OCI-LY1 (cell line): ENCODE measurements around the gene NSG1.

ENCODE experiments used
- H2AFZ ChIP-seq: fragments of 200-600 bp; sonication (generic), shearing (Covaris generic); 2 replicates; pipeline ENCODE4 v1.6.0; 2014; ENCODE audit warnings: antibody characterized with exemption, mild to moderate bottlenecking, low read length
- H3F3A ChIP-seq: fragments of 200-600 bp; sonication (generic), shearing (Covaris generic); 2 replicates; pipeline ENCODE4 v1.6.0; 2014; ENCODE audit warnings: mild to moderate bottlenecking, antibody characterized with exemption, low read length, moderate library complexity; ENCODE audit not compliant: insufficient read depth
- H3K27ac ChIP-seq: fragments of 200-600 bp; sonication (generic); 2 replicates; pipeline ENCODE4 v1.5.1; 2014; ENCODE audit warnings: low read length, mixed run types, mild to moderate bottlenecking, low read depth; ENCODE audit not compliant: poor library complexity, severe bottlenecking
- H3K27me3 ChIP-seq: fragments of 200-600 bp; sonication (generic); 2 replicates; pipeline ENCODE4 v1.6.0; 2014; ENCODE audit warnings: antibody characterized with exemption, mild to moderate bottlenecking, low read length, moderate library complexity; ENCODE audit not compliant: insufficient read depth
- H3K36me3 ChIP-seq: fragments of 200-600 bp; sonication (generic); 2 replicates; pipeline ENCODE4 v1.6.1; 2014; ENCODE audit warnings: mild to moderate bottlenecking, antibody characterized with exemption, low read length, moderate library complexity, mixed read lengths; ENCODE audit not compliant: insufficient read depth
- H3K4me1 ChIP-seq: fragments of 200-600 bp; sonication (generic); 2 replicates; pipeline ENCODE4 v1.5.1; 2014; ENCODE audit warnings: mild to moderate bottlenecking, low read length, moderate library complexity; ENCODE audit not compliant: insufficient read depth, severe bottlenecking
- H3K4me2 ChIP-seq: fragments of 200-600 bp; sonication (generic), shearing (Covaris generic); 2 replicates; pipeline ENCODE4 v1.6.1; 2014; ENCODE audit warnings: low read length
- H3K4me3 ChIP-seq: fragments of 200-600 bp; sonication (generic); 2 replicates; pipeline ENCODE4 v1.5.1; 2014; ENCODE audit warnings: low read length, low read depth, mild to moderate bottlenecking, mixed read lengths; ENCODE audit not compliant: poor library complexity, severe bottlenecking
- H3K79me2 ChIP-seq: fragments of 200-600 bp; shearing (Covaris generic); 2 replicates; pipeline ENCODE4 v1.6.1; 2016; ENCODE audit warnings: mixed run types, low read length, mixed read lengths; ENCODE audit not compliant: insufficient read depth
- H3K9ac ChIP-seq: fragments of 200-600 bp; sonication (generic), shearing (Covaris generic); 2 replicates; pipeline ENCODE4 v1.6.1; 2014; ENCODE audit warnings: mild to moderate bottlenecking, low read length, mixed read lengths
- H3K9me2 ChIP-seq: fragments of 200-600 bp; sonication (generic), shearing (Covaris generic); 2 replicates; pipeline ENCODE4 v1.6.1; 2014; ENCODE audit warnings: low read depth, mild to moderate bottlenecking, low read length, mixed read lengths
- H3K9me3 ChIP-seq: fragments of 200-600 bp; shearing (Covaris generic); 2 replicates; pipeline ENCODE4 v1.6.1; 2014; ENCODE audit warnings: low read length, mixed read lengths
- H4K20me1 ChIP-seq: fragments of 200-600 bp; sonication (generic), shearing (Covaris generic); 2 replicates; pipeline ENCODE4 v1.6.0; 2016; ENCODE audit warnings: mild to moderate bottlenecking, low read length; ENCODE audit not compliant: insufficient read depth
- CTCF ChIP-seq: fragments of 200-600 bp; sonication (generic), shearing (Covaris generic); IDR thresholded peaks from 2 replicates; pipeline ENCODE4 v1.5.1; 2017; ENCODE audit warnings: mild to moderate bottlenecking, antibody characterized with exemption, low read length, moderate library complexity, mixed read lengths
- EZH2 ChIP-seq: fragments of 200-600 bp; sonication (generic), shearing (Covaris generic); IDR thresholded peaks from 2 replicates; pipeline ENCODE4 v1.8.0; 2017; ENCODE audit warnings: borderline replicate concordance, mixed run types, mild to moderate bottlenecking, antibody characterized with exemption, low read length, moderate library complexity, mixed read lengths

NSG1 gene

GRCh38 chr4:4396628-4397440 lies 9.9 kb downstream of the NSG1 start:
- H3K4me2 ChIP-seq = peak overlapping the region; percentile 78
- H3K27ac ChIP-seq = peak overlapping the region; percentile 84
- peaks cover 90% of the 10 kb centered on the region for H3K36me3 ChIP-seq
- H3F3A ChIP-seq = no peaks in the 10 kb centered on the region
- H3K9me2 ChIP-seq = no peaks in the 10 kb centered on the region
- TF ChIP-seq CTCF (no peak), EZH2 (no peak)
- no peaks in the 10 kb centered on the region for H3K27me3 ChIP-seq
- H3K79me2 ChIP-seq = 0 out of 2 replicates have a peak, but pooled peaks cover 7% of the 10 kb centered on the region
- no peak overlapping the region for H2AFZ ChIP-seq
- peak overlapping the region; percentile 74 for H3K9ac ChIP-seq
- peak overlapping the region; percentile 61 for H3K4me3 ChIP-seq
- H3K9me3 ChIP-seq = no peaks in the 10 kb centered on the region
- H3K4me1 ChIP-seq = peaks cover 34% of the 10 kb centered on the region
- no peaks in the 10 kb centered on the region for H4K20me1 ChIP-seq

GRCh38 chr4:4397441-4397819 lies 10.5 kb downstream of the NSG1 start:
- H3K9ac ChIP-seq = no peak overlapping the region
- H3K9me2 ChIP-seq = no peaks in the 10 kb centered on the region
- no peak overlapping the region for H2AFZ ChIP-seq
- H3K4me2 ChIP-seq = no peak overlapping the region
- H4K20me1 ChIP-seq = no peaks in the 10 kb centered on the region
- no peak overlapping the region for H3K4me3 ChIP-seq
- peaks cover 84% of the 10 kb centered on the region for H3K36me3 ChIP-seq
- H3K9me3 ChIP-seq = no peaks in the 10 kb centered on the region
- H3K79me2 ChIP-seq = 0 out of 2 replicates have a peak, but pooled peaks cover 7% of the 10 kb centered on the region
- H3K4me1 ChIP-seq = peaks cover 34% of the 10 kb centered on the region
- H3K27me3 ChIP-seq = no peaks in the 10 kb centered on the region
- no peak overlapping the region for H3K27ac ChIP-seq
- TF ChIP-seq CTCF (no peak), EZH2 (no peak)
- H3F3A ChIP-seq = no peaks in the 10 kb centered on the region

GRCh38 chr4:4398430-4398829 lies 11.5 kb downstream of the NSG1 start:
- TF ChIP-seq EZH2 (no peak), CTCF (no peak)
- H3K36me3 ChIP-seq = peaks cover 80% of the 10 kb centered on the region
- no peaks in the 10 kb centered on the region for H3K9me3 ChIP-seq
- no peak overlapping the region for H2AFZ ChIP-seq
- 0 out of 2 replicates have a peak, but pooled peaks cover 7% of the 10 kb centered on the region for H3K79me2 ChIP-seq
- H3K4me3 ChIP-seq = no peak overlapping the region
- no peaks in the 10 kb centered on the region for H3K9me2 ChIP-seq
- H3K27me3 ChIP-seq = no peaks in the 10 kb centered on the region
- no peak overlapping the region for H3K27ac ChIP-seq
- H3K4me1 ChIP-seq = peaks cover 34% of the 10 kb centered on the region
- H4K20me1 ChIP-seq = no peaks in the 10 kb centered on the region
- H3F3A ChIP-seq = no peaks in the 10 kb centered on the region
- H3K9ac ChIP-seq = no peak overlapping the region
- no peak overlapping the region for H3K4me2 ChIP-seq
